ENCODE results near the gene LRCOL1. TPM values are rescaled to one million over a fixed set of nuclear protein-coding genes. Genes with fewer than 3 reads are reported as not detected.

LRCOL1 gene
- total and polyA plus RNA-seq, 4 donors = 0.98 to 1.8 (median 1.3) TPM

- WGBS, 2 donors = 95 to 99% methylated on average over 10 of the region's 10 CpGs
- no peak for ATAC-seq (ENCODE audit: insufficient read depth, low FRiP score)
- Histone ChIP-seq H3K27ac (ENCODE audit: low read depth in 1 of 2, low read length in 1 of 2) (no peak overlapping the region), H3K9ac (ENCODE audit: insufficient read depth in 1 of 2, low read length in 2 of 2) (no peak overlapping the region), H3K4me1 (ENCODE audit: control insufficient read depth in 5 of 5, insufficient read depth in 5 of 5, low read length in 5 of 5) (no peaks in the 10 kb centered on the region), H3K4me3 (no peak overlapping the region), H3K36me3 (ENCODE audit: control insufficient read depth in 4 of 4, insufficient read depth in 4 of 4, low read length in 4 of 4) (peaks cover 5 to 32% (median 18%) of the 10 kb centered on the region in 4 donors), H3K27me3 (ENCODE audit: control insufficient read depth in 3 of 3, insufficient read depth in 3 of 3, low read length in 2 of 3) (no peaks in the 10 kb centered on the region), H3K9me3 (ENCODE audit: control insufficient read depth in 4 of 4, insufficient read depth in 3 of 4, low read length in 3 of 4) (no peaks in the 10 kb centered on the region)
- DNase-seq = no peak
- no peak for TF ChIP-seq CTCF (IDR thresholded peaks at IDR 0.05; ENCODE audit: control extremely low read depth, extremely low read depth)
Measured at GRCh38 chr12:132647858-132648257, 37.5 kb upstream of the LRCOL1 start.

GRCh38 chr12:132646850-132647249, 36.5 kb upstream of the LRCOL1 start:
- Histone ChIP-seq H3K9me3 (ENCODE audit: control insufficient read depth in 4 of 4, insufficient read depth in 3 of 4, low read length in 3 of 4) (no peaks in the 10 kb centered on the region), H3K4me3 (no peak overlapping the region), H3K4me1 (ENCODE audit: control insufficient read depth in 5 of 5, insufficient read depth in 5 of 5, low read length in 5 of 5) (no peaks in the 10 kb centered on the region), H3K27me3 (ENCODE audit: control insufficient read depth in 3 of 3, insufficient read depth in 3 of 3, low read length in 2 of 3) (no peaks in the 10 kb centered on the region), H3K9ac (ENCODE audit: insufficient read depth in 1 of 2, low read length in 2 of 2) (no peak overlapping the region), H3K27ac (ENCODE audit: low read depth in 1 of 2, low read length in 1 of 2) (no peak overlapping the region), H3K36me3 (ENCODE audit: control insufficient read depth in 4 of 4, insufficient read depth in 4 of 4, low read length in 4 of 4) (peaks cover 5 to 40% (median 21%) of the 10 kb centered on the region in 4 donors)
- DNase-seq (no peak), ATAC-seq (ENCODE audit: insufficient read depth, low FRiP score) (no peak)
- no peak for TF ChIP-seq CTCF (IDR thresholded peaks at IDR 0.05; ENCODE audit: control extremely low read depth, extremely low read depth)
- WGBS, 2 donors = 94 to 95% methylated on average over 7 of the region's 7 CpGs

- H3K27ac ChIP-seq (ENCODE audit: low read depth in 1 of 2, low read length in 1 of 2) = no peak overlapping the region
- H3K4me1 ChIP-seq (ENCODE audit: control insufficient read depth in 5 of 5, insufficient read depth in 5 of 5, low read length in 5 of 5) = no peaks in the 10 kb centered on the region
- ATAC-seq (ENCODE audit: insufficient read depth, low FRiP score) = no peak
- H3K9ac ChIP-seq (ENCODE audit: insufficient read depth in 1 of 2, low read length in 2 of 2) = no peak overlapping the region
- H3K4me3 ChIP-seq = no peak overlapping the region
- H3K9me3 ChIP-seq (ENCODE audit: control insufficient read depth in 4 of 4, insufficient read depth in 3 of 4, low read length in 3 of 4) = no peaks in the 10 kb centered on the region
- H3K27me3 ChIP-seq (ENCODE audit: control insufficient read depth in 3 of 3, insufficient read depth in 3 of 3, low read length in 2 of 3) = no peaks in the 10 kb centered on the region
- DNase-seq = no peak
- 94 to 96% methylated on average over 30 of the region's 30 CpGs for WGBS, 2 donors
- no peak for TF ChIP-seq CTCF (IDR thresholded peaks at IDR 0.05; ENCODE audit: control extremely low read depth, extremely low read depth)
- H3K36me3 ChIP-seq (ENCODE audit: control insufficient read depth in 4 of 4, insufficient read depth in 4 of 4, low read length in 4 of 4) = peaks cover 0 to 30% (median 27%) of the 10 kb centered on the region in 4 donors
Measured at GRCh38 chr12:132642846-132643835, 32.8 kb upstream of the LRCOL1 start.

Data from lung (tissue), 12 donors.